HEK293T (cell line): Measurements from ENCODE around the gene SEZ6L.

Experiments used
- CTCF ChIA-PET: fragments of 350-600 bp; formaldehyde crosslinking; extraction: SDS; loops from one replicate; lab custom pipeline; 2021; ENCODE audit warnings: antibody characterized with exemption, inconsistent platforms; lab: Yijun Ruan, JAX
- POLR2A ChIA-PET: fragments of 350-600 bp; formaldehyde crosslinking; extraction: SDS; loops from one replicate; lab custom pipeline; 2020; ENCODE audit warnings: antibody characterized with exemption, inconsistent platforms; lab: Yijun Ruan, JAX
- DNase-seq: peaks from one replicate; pipeline ENCODE4 v3.0.0; 2012; ENCODE audit warnings: mixed read lengths; ENCODE audit errors: extremely low spot score
- ARNT ChIP-seq: fragments of 450-650 bp; IDR thresholded peaks from 2 replicates; pipeline ENCODE4 v1.6.1; 2017; ENCODE audit warnings: mild to moderate bottlenecking
- BHLHE40 ChIP-seq: fragments of 450-650 bp; IDR thresholded peaks from 2 replicates; pipeline ENCODE4 v1.6.1; 2016; ENCODE audit warnings: mild to moderate bottlenecking, moderate library complexity, borderline replicate concordance
- CTBP1 ChIP-seq: fragments of 450-650 bp; IDR thresholded peaks from 2 replicates; pipeline ENCODE4 v1.6.1; 2016; ENCODE audit warnings: borderline replicate concordance
- ELF4 ChIP-seq: fragments of 450-650 bp; IDR thresholded peaks from 2 replicates; pipeline ENCODE4 v1.6.1; 2017; ENCODE audit warnings: antibody characterized with exemption
- FOXA1 ChIP-seq: fragments of 450-650 bp; IDR thresholded peaks from 2 replicates; pipeline ENCODE4 v1.6.1; 2016; ENCODE audit warnings: mild to moderate bottlenecking
- FOXK2 ChIP-seq: fragments of 450-650 bp; IDR thresholded peaks from 2 replicates; pipeline ENCODE4 v1.6.1; 2016; ENCODE audit warnings: mild to moderate bottlenecking
- FOXM1 ChIP-seq: fragments of 450-650 bp; IDR thresholded peaks from 2 replicates; pipeline ENCODE4 v1.6.1; 2017; ENCODE audit warnings: mild to moderate bottlenecking, borderline replicate concordance
- HDGF ChIP-seq: fragments of 450-650 bp; IDR thresholded peaks from 2 replicates; pipeline ENCODE4 v1.6.1; 2017; ENCODE audit warnings: antibody characterized with exemption, borderline replicate concordance
- L3MBTL2 ChIP-seq: fragments of 450-650 bp; conservative IDR thresholded peaks from 2 replicates; pipeline ENCODE4 v1.6.1; 2016; ENCODE audit warnings: mild to moderate bottlenecking
- LEF1 ChIP-seq: fragments of 450-650 bp; IDR thresholded peaks from 2 replicates; pipeline ENCODE4 v1.6.1; 2017; ENCODE audit warnings: mild to moderate bottlenecking, borderline replicate concordance
- NFRKB ChIP-seq: fragments of 450-650 bp; IDR thresholded peaks from 2 replicates; pipeline ENCODE4 v1.6.1; 2016; ENCODE audit warnings: mild to moderate bottlenecking, moderate library complexity
- SP1 ChIP-seq: fragments of 450-650 bp; IDR thresholded peaks from 2 replicates; pipeline ENCODE4 v1.6.1; 2017
- SUZ12 ChIP-seq: fragments of 450-650 bp; IDR thresholded peaks from 2 replicates; pipeline ENCODE4 v1.6.1; 2016; ENCODE audit warnings: mild to moderate bottlenecking
- TARDBP ChIP-seq: fragments of 450-650 bp; IDR thresholded peaks from 2 replicates; pipeline ENCODE4 v1.6.1; 2016
- ZNF384 ChIP-seq: fragments of 450-650 bp; IDR thresholded peaks from 2 replicates; pipeline ENCODE4 v1.6.1; 2016
- TF ChIP-seq, protein P1 (sequence below): fragments of 450-650 bp; IDR thresholded peaks from 2 replicates; pipeline ENCODE4 v1.6.1; 2016

SEZ6L gene

DNA sequence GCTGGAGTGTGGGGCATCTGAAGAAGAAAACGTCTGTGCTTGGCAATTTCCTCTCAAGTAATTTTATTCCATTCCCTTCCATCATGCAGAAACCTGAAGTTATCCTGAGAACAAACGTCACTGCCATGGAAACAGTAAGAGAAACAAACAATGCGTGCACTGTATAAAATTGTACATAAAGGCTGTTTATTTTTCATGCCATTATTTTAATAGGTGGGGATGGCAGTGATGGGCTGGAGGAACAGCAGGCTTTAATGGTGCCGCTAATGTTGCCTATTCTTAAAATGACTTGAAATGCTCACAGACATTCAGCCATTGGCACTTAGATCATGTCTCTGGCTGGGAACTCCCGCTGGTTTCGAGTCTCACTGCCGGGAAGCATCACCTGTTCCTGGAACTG lies 7.5 kb upstream of the SEZ6L start:
- CTCF ChIA-PET, result no interaction called here
- POLR2A ChIA-PET, result no interaction called here
- no peak for DNase-seq
- TF ChIP-seq TARDBP (no peak), L3MBTL2 (no peak)

GRCh38 chr22:26162926-26163325 lies 6.3 kb upstream of the SEZ6L start:
- TF ChIP-seq BHLHE40, result no peak
- TF ChIP-seq, protein P1, sequence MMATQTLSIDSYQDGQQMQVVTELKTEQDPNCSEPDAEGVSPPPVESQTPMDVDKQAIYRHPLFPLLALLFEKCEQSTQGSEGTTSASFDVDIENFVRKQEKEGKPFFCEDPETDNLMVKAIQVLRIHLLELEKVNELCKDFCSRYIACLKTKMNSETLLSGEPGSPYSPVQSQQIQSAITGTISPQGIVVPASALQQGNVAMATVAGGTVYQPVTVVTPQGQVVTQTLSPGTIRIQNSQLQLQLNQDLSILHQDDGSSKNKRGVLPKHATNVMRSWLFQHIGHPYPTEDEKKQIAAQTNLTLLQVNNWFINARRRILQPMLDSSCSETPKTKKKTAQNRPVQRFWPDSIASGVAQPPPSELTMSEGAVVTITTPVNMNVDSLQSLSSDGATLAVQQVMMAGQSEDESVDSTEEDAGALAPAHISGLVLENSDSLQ, result no peak
- no peak for TF ChIP-seq HDGF
- no peak for TF ChIP-seq FOXK2
- TF ChIP-seq ELF4, result no peak
- no peak for TF ChIP-seq TARDBP
- TF ChIP-seq NFRKB, result no peak
- TF ChIP-seq FOXM1, result no peak
- TF ChIP-seq SUZ12, result no peak
- TF ChIP-seq CTBP1, result no peak
- no peak for TF ChIP-seq ZNF384
- TF ChIP-seq FOXA1, result no peak
- no peak for TF ChIP-seq ARNT
- TF ChIP-seq L3MBTL2, result no peak
- no peak for TF ChIP-seq LEF1
- ChIA-PET CTCF (interaction anchor here (1.0 kb wide), 1 partner anchor 9 kb away, joined by 3 read pairs; no protein-coding TSS in a partner anchor), POLR2A (no interaction called here)
- no peak for DNase-seq

DNA sequence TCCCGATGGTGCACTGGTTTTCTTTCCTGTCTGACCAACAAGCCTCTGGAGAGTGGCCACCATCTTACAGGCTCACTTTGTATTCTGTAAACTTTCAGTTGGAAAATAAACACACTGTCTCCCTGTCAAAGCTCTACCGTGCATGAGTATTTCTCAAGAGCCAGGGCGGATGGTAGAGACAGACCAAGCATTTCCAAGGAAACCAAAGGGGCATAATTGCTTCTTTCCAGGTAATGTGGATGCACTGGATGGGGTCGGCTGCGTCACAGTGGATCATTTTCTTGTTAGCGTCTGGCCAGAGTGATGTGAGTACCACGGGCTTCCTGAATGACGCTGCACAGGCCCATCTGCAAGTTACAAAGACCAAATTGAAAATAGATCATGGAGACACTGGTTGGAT lies 5.1 kb upstream of the SEZ6L start:
- no peak for DNase-seq
- ChIA-PET CTCF (no interaction called here), POLR2A (no interaction called here)
- TF ChIP-seq ARNT (no peak), SUZ12 (no peak), FOXK2 (no peak), LEF1 (no peak), TARDBP (no peak), HDGF (no peak), ELF4 (no peak), CTBP1 (no peak), FOXM1 (no peak), FOXA1 (no peak), BHLHE40 (no peak), NFRKB (no peak), ZNF384 (no peak), SP1 (no peak), L3MBTL2 (no peak)
- TF ChIP-seq, protein P1, result no peak

- POLR2A ChIA-PET, result no interaction called here
- no peak for DNase-seq
- TF ChIP-seq, protein P1, result no peak
- CTCF ChIA-PET, result interaction anchor here (0.9 kb wide), 2 partner anchors 13 to 162 kb away, joined by 3 read pairs; no protein-coding TSS in a partner anchor
Measured at GRCh38 chr22:26168330-26168851, 871 bp upstream of the SEZ6L start.

- DNase-seq, result no peak
- ChIA-PET POLR2A (no interaction called here), CTCF (interaction anchor here (0.9 kb wide), 2 partner anchors 13 to 162 kb away, joined by 3 read pairs; no protein-coding TSS in a partner anchor)
- TF ChIP-seq SUZ12, result no peak
- no peak for TF ChIP-seq BHLHE40
- no peak for TF ChIP-seq LEF1
- no peak for TF ChIP-seq FOXA1
- no peak for TF ChIP-seq TARDBP
- TF ChIP-seq ELF4, result no peak
- no peak for TF ChIP-seq HDGF
- TF ChIP-seq L3MBTL2, result no peak
- no peak for TF ChIP-seq CTBP1
- TF ChIP-seq ARNT, result no peak
- no peak for TF ChIP-seq ZNF384
- TF ChIP-seq FOXK2, result no peak
- TF ChIP-seq FOXM1, result no peak
- no peak for TF ChIP-seq SP1
- no peak for TF ChIP-seq NFRKB
- TF ChIP-seq, protein P1, result no peak
Measured at GRCh38 chr22:26168939-26169314, 335 bp upstream of the SEZ6L start.

- ChIA-PET POLR2A (no interaction called here), CTCF (no interaction called here)
- TF ChIP-seq, protein P1, result no peak
- TF ChIP-seq ARNT (no peak), ZNF384 (no peak), FOXA1 (no peak), NFRKB (no peak), FOXM1 (no peak), ELF4 (no peak), SP1 (no peak), L3MBTL2 (no peak), HDGF (no peak), BHLHE40 (no peak), LEF1 (no peak), SUZ12 (no peak), CTBP1 (no peak), TARDBP (no peak), FOXK2 (no peak)
- DNase-seq, result no peak
Measured at GRCh38 chr22:26170112-26170492, 840 bp downstream of the SEZ6L start.
